Ammon's horn (tissue), 1 donor: ENCODE data around the gene SLC46A1.
"Not testable (repeated sequence)": the region's sequence is repeated elsewhere in the genome, so short reads cannot be mapped to it uniquely, and the experiment has no call there.

ENCODE experiments used
- DNase-seq: peaks from one replicate; pipeline ENCODE4 v3.0.0-alpha.2; 2016; ENCODE audit warnings: low spot score

Gene SLC46A1

DNA sequence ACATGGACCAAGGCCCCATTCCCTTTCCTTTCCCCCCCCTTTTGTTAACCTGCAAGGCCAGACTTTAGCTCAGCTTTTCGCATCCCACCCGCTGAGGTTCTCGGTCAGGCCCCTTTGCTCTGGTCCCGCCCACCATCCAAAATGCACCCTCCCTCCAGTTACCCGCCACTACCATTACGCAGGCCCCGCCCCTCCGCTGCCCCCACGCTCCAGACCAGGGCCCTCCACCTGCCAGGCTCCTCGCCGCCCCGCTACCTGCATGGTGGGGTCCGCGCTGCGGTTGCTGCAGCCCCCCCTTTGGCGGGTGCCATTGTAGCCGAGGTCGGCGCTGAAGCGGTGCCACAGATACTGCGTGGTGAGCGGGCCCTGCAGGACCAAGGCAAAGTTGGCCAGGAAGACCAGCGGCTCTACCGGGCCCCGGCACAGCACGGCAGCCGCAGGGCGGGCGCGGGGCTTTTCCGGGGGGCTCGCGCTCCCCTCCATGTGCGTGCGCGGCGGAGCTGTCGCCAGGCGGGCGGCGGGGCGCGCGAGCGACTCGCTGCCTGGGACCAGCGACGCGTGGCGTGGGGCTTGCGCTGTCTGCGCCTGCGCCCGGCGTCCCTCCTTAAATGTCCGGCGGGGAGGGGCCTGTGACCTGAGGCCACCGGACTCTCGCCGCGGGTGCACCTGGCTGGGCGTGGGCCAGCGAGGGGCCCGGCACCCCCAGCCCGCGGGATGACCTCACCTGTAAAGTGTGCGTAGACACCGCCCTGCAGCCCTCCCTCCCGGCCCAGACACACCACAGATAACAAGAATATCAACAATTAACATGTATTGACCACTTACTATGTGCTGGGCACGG is at the start of gene SLC46A1:
SLC46A1 (minus strand) TSS at position 581 of the 841 bp plus-strand sequence; CDS start at position 483, 98 bp downstream.
- peak; percentile 72 for DNase-seq

GRCh38 chr17:28449859-28450258 is 43.8 kb upstream of the SLC46A1 start:
- DNase-seq = no peak

GRCh38 chr17:28447396-28447760 is 41.4 kb upstream of the SLC46A1 start:
- no peak for DNase-seq

GRCh38 chr17:28446716-28447395 is 40.8 kb upstream of the SLC46A1 start:
- DNase-seq = no peak

- no peak for DNase-seq
Observed at GRCh38 chr17:28443901-28444638, 38.1 kb upstream of the SLC46A1 start.

GRCh38 chr17:28434326-28434725 is 28.3 kb upstream of the SLC46A1 start:
- DNase-seq = not testable (repeated sequence)

DNA sequence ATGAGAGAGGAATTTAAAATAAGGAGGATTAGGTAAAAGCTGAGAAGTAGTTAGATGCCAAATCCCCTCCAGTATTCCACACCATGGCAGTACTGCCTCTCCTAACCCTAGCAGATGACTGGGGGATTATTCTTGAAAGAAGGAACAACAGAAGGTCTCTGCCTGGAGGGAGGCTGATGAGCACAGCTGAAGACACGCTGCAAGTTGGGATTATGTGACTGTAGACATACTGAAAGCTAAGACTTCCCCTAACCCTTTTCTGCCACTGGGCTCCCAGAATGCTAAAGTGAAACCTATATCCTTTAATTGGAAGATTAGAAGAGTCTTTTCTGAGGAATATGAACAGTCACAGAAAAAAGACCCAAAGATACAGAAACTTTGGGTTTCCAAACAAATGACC is 27.7 kb upstream of the SLC46A1 start:
- DNase-seq = no peak

GRCh38 chr17:28427982-28428381 is 22.0 kb upstream of the SLC46A1 start:
- not testable (repeated sequence) for DNase-seq

DNA sequence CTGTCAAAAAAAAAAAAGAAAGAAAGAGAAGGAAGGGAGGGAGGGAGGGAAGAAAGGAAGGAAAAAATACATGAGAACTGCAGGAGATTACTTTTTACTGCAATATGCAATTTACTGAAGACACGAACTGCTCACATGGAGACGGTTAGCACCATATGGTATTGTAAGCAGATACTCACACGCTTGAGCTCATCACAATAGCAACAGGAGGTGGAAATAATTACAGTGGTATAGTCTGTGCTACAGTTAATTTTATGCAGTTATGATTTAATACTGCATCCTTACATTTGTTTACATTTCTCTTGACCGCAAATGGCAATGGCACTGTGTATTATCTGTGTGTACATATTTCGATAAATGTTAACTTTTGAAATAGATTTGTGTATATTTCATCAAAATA is 21.4 kb upstream of the SLC46A1 start:
- peak; percentile 54 for DNase-seq

DNA sequence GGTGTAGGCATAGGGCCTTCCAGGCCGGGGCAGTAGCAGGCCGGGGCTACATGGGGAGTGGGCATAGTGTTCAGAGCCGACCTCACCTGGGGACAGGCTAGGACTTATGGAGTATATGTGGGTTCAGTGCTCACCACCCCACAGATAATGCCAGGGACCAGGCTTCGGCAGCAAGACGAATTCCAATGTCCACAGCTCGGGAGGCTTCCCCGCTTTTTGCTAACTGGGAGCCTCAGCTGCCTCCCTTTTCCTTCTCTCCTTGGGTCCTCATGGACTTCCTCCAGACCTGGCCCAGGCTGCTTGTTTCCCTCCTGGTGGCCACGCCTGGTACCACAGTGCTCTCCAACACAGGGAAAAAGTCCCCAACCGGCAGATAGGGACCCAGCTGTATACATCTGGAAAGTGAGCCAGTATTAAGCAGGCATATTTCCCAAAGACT is 20.1 kb upstream of the SLC46A1 start:
- no peak for DNase-seq

GRCh38 chr17:28425206-28425605 is 19.2 kb upstream of the SLC46A1 start:
- no peak for DNase-seq

GRCh38 chr17:28421787-28422305 is 15.8 kb upstream of the SLC46A1 start:
- DNase-seq = no peak

DNA sequence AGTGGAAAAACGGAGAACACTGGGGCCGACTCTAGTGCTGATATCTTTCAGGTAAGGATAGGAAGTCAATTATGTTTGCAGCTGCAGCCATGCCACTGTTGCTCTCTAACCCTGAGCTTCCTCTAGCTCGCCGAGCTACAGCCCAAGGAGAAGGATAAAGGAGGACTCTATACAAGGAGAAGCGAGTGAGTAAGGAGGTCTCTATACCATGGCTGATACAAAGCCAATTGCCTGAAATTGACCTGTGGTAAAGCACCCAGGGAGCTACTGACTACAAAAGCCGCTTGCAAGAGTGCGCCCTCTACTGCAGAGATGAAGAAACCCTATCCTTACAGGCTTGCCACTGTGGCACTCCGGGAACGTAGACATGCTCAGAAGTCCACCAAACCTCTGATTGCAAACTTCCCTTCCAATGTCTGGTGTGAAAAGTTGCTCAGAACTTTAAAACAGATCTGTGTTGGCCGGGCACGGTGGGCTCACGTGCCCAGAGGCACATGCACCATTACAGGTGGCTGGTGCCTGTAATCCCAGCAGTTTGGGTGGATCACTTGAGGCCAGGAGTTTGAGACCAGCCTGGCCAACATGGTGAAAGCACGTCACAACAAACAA is 10.8 kb upstream of the SLC46A1 start:
- DNase-seq = peak; percentile 58

GRCh38 chr17:28415886-28416285 is 9.9 kb upstream of the SLC46A1 start:
- no peak for DNase-seq

DNA sequence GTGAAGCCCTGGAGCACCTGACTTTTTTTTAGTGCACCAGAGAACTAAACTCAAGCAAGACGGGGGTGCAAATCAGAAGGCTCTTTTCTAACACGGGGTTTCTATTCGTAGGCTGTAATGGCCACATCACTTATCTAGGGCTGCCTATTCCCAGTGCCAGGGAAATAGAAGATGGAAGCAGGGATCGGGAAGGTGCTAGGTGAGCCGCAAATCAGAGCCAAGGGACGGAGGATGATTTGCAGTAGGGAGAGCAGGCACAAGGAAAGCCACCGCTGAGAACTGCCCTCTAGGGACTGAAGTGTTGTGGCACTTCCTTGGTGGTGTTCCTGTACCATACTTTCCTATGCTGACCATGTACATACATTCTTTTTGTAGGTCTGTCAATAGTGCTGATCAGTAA is 7.8 kb upstream of the SLC46A1 start:
- DNase-seq = no peak

GRCh38 chr17:28412099-28412498 is 6.1 kb upstream of the SLC46A1 start:
- DNase-seq = no peak

GRCh38 chr17:28407974-28408306 is 1.9 kb upstream of the SLC46A1 start:
- no peak for DNase-seq

- no peak for DNase-seq
Observed at GRCh38 chr17:28407130-28407973, 1.3 kb upstream of the SLC46A1 start.

DNA sequence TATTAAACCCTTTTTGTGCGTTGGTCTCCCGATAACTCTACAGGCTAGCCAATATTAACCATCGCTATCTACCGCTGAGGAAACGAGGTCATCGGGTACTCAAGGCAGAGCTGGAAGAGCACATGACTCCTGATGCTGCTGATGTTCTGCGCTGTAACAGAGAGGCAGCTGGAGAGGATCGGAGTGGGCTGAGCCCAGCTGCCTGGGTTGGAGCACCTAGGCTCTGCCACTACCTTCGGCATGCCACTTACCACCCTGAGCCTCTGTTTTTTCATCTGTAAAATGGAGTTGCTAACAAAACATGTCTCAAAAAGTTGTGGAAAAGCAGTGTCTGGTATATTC is 432 bp upstream of the SLC46A1 start:
- DNase-seq = no peak

GRCh38 chr17:28404812-28405570 is 1.0 kb downstream of the SLC46A1 start:
- DNase-seq = no peak

GRCh38 chr17:28404461-28404811 is 1.6 kb downstream of the SLC46A1 start:
- no peak for DNase-seq
